H1 (cell line): ENCODE measurements around the gene CDC45. TPM values are rescaled to one million over a fixed set of nuclear protein-coding genes. Genes with fewer than 3 reads are reported as not detected.

ENCODE experiments used
- CREB1 ChIP-seq: IDR thresholded peaks from 2 replicates; pipeline ENCODE4 v1.6.1; 2012; ENCODE audit warnings: inconsistent platforms
- SAP30 ChIP-seq: fragments of 300-600 bp; sonication (generic); IDR thresholded peaks from 2 replicates; pipeline ENCODE4 v1.7.1; 2012; ENCODE audit warnings: low read length, moderate library complexity, mild to moderate bottlenecking, inconsistent platforms; ENCODE audit not compliant: insufficient read depth, insufficient replicate concordance
- polyA plus RNA-seq, 7 experiments: library from polyadenylated mRNA; depleted of rRNA in 3 of 7; stranded (reverse) in 5 of 7; unstranded in 2 of 7; fragments of >200 nt in 5 of 7; fragments of 200-250 nt in 2 of 7; gene quantifications; 1 replicate in 5 of 7; 2 replicates in 1 of 7; 4 replicates in 1 of 7; pipeline versions ENCODE4 v1.2.1 to v1.2.3, GENCODE V29; 2011 to 2013; ENCODE audit warnings: missing spikeins in 2 of 7, mixed read lengths in 2 of 7
- total RNA-seq: library from RNA; stranded (reverse); fragmentation: NEBNext Ultra II Directional; extraction: Animal tissue kit (Norgen Biotek cat#: 25700); gene quantifications from 2 replicates; pipeline ENCODE4 v1.2.1, GENCODE V29; 2021
- TF ChIP-seq, protein P1 (sequence below): IDR thresholded peaks from 2 replicates; pipeline ENCODE4 v1.6.1; 2012; ENCODE audit warnings: inconsistent platforms

Gene CDC45
- total and polyA plus RNA-seq, 2 of the 8 experiments (the other 6 are each of a cell fraction or from before 2014, with no cell fraction given): 31.9 to 37.7 TPM

GRCh38 chr22:19523240-19524169 lies 43.8 kb downstream of the CDC45 start (continued):
- TF ChIP-seq SAP30 (no peak), CREB1 (peak; percentile 14; the same call in 1 of the 2 replicates)
- TF ChIP-seq, protein P1, sequence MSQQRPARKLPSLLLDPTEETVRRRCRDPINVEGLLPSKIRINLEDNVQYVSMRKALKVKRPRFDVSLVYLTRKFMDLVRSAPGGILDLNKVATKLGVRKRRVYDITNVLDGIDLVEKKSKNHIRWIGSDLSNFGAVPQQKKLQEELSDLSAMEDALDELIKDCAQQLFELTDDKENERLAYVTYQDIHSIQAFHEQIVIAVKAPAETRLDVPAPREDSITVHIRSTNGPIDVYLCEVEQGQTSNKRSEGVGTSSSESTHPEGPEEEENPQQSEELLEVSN: peak; percentile 67
- TF ChIP-seq, all 59 proteins: peak for 10
